Stimulated activated CD4-positive, alpha-beta T cell treated with anti-CD3 and anti-CD28 coated beads, Interleukin-12 subunit alpha, Interleukin-12 subunit beta, amount 100 ng/mL, for 24 hours (primary cell): ENCODE data around the gene PNPLA2.

Experiments used
- DNase-seq, 2 experiments: peaks; one replicate each; pipeline ENCODE4 v3.0.0-alpha.2; 2020; ENCODE audit warnings: low read depth in 2 of 2

PNPLA2 gene

DNA sequence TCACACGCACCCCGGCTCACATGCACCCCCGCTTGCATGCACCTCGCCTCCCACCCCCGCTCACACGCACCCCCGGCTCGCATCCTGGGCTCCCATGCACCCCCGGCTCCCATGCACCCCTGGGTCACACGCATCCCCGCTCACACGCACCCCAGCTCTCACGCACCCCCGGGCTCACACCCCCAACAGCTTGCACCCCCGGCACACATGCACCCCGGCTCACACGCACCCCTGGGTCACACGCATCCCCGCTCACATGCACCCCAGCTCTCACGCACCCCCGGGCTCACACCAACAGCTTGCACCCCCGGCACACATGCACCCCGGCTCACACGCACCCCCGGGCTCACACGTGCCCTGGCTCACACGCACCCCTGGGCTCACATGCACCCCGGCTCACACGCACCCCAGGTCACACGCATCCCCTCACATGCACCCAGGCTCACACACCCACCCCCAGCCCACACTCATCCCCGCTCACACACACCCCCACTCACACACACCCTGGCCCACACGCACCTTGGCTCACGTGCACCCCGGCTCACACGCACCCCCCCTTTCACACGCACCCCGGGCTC, 40.1 kb downstream of the PNPLA2 start:
- no peak for DNase-seq

DNA sequence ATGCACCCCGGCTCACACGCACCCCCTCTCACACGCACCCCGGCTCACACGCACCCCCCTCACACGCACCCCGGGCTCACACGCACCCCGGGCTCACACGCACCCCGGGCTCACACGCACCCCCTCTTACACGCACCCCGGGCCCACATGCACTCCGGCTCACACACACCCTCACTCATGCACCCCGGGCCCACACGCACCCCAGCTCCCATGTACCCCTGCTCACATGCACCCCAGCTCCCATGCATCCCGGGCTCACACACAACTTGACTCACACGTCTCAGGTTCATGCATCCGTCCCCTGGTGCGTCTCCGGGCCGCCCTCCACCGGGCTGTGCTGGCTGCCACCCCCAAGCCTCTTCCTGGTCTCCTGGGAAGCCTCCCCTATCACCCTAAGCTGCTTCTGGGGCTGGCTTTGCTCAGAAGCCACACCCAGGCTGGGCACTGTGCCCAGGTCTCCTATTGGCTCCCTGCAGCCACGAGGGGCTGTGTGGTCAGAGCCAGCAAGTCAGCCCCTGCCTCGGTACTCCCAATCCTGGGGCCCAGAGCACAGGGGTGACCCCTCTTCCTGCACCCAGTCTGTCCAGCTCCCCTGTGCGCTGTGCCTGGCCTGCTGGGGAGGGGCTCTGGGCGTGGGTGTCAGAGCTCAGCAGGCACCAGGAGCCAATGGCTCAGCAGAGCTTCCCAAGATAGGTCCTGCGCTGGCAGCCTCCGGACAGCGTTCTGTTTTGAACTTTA, 40.8 kb downstream of the PNPLA2 start:
- no peak for DNase-seq

DNA sequence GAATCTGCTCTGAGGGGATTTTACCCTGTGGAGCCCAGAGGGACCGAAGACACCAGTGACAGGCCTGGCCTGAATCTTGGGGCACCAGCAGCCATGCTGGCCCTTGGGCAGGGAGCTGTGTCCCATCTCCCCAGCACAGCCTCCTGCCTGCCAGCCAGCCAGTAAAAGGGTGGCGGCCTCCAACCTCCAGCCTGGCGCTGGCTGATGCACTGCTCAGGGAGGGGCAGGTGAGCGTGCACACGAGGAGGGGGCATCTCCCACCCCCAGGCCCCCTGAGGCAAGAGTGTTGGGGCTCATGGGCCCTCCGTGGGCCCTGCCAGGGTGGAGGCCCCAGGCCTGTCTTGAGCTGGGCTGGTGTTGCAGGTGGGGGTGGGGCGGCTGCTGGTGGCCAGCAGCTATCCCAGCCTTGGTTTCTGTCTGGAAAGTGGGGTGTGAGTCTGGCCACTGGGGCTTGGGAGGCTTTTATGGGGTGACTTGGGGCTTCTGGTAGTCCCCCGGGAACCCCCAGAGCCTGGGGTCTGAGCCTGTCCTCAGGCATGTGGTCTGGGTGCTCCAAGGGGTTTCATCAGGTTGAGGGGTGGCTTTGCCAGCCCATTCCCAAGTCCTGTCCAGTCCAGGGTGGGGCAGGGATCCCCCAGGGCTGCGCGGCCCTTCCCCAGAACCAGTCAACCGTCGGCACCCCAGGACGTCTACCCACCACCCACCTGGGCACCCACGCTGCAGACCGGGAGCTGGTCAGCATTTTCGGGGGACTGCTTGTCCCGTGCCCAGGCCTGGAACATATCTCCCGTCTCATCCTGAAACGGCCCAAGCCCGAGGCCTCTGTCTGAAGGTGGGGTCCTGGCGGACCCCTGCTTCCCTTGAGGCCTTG, 41.8 kb downstream of the PNPLA2 start:
- DNase-seq, result no peak

DNA sequence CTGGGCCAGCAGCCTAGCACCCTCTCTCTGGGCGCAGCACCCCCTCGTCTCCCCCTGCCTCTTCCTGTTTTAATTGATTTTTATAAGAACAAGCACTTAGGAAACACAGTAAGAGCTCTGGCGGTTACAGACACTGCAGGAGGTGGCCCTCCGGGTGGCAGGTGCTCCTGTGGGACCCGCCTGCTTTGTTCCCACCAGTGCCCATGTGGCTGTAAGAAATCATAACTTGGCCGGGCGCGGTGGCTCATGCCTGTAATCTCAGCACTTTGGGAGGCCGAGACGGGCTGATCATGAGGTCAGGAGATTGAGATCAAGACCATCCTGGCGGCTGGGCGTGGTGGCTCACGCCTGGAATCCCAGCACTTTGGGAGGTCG, 42.4 kb downstream of the PNPLA2 start:
- no peak for DNase-seq

DNA sequence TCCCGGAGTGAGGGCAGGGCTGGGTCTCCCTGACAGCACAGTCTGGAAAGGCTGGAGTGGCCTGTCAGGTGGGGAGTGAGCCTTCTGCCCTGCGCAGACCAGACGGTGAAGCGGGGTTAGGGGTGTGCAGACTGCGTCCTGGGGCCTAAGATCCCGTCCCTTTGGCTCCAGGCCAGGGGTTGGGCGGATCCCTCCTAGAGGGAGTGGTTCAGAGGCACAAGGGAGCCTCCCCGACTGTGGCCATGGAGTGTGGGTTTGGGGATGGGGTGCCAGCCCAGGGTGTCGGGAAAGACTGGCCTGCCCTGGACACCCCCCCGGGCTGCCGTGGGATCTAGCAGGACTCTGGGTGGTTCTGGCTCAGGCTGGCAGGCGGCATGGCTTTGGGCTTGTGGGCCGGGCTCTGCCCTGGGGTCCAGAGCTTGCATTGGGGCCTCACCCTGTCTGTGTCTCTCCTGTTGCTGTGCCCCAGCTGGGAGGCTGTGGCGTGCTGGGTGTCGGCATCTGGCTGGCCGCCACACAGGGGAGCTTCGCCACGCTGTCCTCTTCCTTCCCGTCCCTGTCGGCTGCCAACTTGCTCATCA, 43.5 kb downstream of the PNPLA2 start:
- DNase-seq, result no peak

DNA sequence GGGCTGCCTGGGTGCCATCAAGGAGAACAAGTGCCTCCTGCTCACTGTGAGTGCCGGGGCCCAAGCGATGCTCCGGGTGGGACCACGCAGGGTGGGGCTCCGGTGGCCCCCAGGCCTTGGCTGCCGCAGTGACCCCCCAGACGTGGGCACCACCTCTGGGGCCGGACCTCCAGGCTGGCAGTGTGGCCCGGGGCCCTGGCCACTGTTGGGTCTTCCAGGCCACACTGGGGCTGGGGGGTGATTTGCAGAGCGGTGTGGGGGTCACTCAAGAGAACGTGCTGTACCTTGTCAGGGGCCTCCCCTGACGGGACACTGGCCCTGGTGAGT, 43.9 kb downstream of the PNPLA2 start:
- no peak for DNase-seq

DNA sequence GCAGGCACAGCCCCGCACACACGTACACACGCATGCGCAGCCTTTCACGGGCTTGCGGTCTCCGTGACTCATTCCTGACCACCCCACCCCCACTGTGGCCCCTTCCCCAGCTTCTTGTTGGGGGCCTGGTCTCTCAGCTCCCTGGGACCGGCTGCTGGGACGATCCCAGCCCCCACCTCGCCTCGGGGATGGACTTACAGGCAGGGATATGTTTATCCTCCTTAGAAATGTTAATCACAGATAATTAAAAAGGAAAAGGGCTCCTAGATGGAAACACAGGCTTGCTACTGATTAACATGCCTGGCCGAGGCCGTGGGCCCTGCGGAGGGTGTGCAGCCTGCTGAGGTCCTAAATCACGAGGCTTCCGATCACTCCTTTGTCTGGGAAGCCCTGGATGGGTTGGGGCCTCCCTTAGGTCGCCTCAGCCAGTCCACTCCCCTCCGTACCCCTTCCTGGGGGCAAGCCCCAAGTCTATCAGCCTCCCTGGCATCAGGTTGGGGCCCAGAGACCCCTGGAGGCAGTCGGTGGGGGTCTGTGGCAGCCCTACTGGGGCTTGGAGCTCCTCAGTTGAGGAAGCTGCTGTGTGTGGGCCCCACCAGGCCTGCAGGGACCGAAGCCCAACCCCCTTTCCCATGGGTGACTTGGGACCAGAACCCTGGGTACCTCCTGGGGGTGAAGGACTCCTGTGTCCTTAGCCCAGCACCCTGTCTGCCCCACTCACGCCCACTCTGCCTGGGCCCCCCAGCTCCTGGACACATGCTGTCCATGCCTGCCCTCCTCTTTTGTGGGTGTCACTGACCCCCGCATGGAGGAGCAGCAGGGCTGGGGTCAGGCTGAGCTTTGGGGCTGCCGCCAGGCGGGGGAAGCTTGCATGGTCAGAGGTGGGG, 44.6 kb downstream of the PNPLA2 start:
- no peak for DNase-seq

DNA sequence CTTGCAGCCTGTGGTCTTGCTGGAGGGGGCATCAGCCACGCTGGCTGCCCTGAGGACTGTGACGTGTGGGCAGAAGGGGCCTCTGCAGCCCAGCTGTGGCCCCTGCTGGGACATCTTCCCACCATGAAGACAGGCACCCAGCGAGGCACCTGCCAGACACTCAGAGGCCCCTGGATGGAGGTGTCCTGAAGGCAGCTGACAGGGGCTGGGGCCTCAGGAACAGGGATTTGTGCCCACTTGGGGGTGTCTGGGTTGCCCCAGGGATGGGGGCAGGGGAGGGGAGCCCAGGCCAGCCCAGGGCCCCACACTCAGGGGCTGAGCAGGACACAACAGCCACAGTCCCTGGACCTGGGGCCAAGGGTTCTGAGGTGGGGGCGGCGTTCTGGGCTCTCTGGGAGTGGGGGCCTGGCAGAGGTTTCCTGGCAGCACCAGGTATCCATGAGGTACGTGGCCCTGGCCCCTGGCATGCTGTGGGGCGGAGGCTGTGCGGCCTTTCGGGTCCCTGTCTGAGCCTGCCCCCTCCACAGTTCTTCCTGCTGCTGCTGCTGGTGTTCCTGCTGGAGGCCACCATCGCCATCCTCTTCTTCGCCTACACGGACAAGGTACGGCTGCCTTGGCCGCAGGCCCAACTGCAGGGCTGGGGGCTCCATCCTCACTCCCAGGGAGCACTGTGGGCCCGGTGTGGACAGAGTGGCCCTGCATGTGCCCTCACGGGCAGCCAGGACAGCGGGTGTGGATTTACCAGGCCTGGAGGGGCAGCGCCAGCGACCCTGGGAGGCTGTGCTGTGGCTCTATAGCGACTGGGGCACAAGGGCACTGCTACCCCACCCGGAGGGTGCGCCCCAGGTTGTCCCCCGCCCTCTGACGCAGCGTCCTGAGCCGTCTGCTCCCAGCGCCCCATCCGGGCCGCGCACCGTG, 45.5 kb downstream of the PNPLA2 start:
- DNase-seq, result no peak

DNA sequence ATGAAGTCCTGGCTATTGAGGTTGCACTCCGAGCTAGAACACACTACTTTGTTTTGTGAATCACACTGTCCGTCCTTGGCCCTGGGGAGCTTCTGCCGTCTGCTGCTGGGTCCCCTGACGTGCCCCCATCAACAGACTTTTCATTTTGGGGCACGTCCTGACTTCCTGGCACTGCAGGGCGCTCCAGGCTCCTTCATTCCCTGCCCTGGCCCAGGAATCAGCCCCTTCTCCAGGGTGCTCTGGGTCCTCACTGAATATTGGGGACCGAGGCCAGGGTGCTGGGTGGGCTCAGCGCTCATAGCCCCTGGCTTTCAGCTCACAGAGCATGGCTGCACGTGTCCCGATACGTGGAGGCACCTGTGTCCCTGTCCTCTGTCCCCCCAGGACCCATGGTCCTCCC, 46.2 kb downstream of the PNPLA2 start:
- no peak for DNase-seq

DNA sequence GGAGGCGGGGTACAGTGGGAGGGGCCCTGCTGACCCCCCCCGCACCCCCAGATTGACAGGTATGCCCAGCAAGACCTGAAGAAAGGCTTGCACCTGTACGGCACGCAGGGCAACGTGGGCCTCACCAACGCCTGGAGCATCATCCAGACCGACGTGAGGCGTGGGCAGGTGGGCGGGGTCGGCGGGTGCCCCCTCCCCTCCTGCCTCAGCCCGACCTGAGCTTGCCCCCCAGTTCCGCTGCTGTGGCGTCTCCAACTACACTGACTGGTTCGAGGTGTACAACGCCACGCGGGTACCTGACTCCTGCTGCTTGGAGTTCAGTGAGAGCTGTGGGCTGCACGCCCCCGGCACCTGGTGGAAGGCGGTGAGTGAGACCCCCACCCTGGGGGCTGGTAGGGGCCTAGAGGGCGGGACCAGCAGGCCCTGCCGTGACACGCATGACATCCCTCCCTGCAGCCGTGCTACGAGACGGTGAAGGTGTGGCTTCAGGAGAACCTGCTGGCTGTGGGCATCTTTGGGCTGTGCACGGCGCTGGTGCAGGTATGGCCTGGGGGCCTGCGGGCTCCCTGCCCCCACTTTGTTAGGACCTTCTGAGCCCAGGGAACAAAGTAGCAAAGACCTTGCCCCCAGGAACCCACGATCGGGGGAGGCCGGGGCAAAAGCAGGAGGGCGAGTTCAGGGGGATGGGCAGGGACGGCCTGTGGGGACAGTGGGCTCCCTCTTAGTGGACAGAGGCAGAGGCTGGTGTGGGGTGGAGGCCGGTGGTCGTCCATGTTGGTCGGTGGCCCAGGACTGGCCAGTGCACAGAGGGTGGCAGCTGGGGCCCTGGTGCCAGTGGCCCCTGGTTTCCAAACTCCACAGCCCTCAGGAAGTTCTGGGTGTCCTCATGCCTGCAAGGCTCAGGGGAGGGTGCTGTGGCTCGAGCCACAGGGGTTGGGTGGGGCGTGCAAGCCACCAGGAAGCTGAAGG, 47.0 kb downstream of the PNPLA2 start:
- DNase-seq, result no peak

DNA sequence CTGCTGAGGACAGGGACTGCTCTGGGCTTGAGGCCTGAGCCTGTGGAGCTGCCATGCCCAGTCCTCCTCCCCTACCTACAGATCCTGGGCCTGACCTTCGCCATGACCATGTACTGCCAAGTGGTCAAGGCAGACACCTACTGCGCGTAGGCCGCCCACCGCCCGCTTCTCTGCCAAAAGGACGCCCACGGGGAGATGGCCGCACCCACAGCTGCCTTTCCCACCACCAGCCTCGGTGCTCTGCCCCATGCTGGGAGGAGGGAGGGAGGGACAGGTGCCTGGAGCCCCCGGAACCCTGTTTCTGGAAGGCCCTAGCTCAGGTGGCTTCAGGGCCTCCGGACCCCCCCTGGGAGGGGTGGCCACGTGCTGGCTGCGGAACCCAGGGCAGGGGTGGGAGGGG, 47.8 kb downstream of the PNPLA2 start:
- no peak for DNase-seq

DNA sequence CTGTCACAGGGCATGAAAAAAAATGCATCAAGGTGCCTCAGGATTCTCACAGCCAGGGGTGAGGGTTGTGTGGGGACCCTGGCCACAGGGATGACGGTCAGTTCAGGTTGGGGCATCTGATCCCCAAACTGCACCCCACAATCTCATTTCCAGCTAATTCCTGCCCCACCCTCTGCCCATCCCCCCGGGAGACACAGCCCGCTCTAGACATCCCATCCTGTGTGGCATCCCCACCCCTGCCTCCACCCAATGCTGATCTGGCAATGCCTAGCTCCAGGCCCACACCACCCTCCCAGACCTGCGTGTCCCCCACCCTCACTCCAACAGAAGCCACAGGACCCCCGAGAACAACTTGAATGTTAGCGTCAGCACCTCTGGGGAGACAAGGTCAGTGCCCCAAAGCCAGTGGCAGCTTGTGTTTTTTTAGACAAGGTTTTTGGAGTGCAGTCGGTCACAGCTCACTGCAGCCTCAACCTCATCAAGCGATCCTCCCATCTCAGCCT, 49.2 kb downstream of the PNPLA2 start:
- DNase-seq, result no peak

DNA sequence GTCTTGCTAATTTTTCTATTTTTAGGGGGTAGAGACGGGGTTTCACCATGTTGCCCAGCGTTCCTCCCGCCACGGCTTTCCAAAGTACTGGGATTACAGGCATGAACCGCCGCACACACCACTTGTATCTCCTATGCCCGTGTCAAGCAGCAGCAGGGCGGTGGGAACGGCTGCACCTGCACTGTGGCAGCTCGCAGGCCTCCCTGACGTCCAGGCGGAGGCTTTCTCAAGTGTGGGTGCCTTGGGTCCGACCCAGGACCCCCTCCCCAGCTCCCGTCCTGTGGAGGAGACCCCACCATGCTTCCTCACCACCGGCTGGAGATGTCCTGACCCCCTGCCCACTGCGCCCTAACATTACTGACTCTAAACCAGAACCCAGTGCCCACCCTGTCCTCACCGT, 49.7 kb downstream of the PNPLA2 start:
- no peak for DNase-seq

DNA sequence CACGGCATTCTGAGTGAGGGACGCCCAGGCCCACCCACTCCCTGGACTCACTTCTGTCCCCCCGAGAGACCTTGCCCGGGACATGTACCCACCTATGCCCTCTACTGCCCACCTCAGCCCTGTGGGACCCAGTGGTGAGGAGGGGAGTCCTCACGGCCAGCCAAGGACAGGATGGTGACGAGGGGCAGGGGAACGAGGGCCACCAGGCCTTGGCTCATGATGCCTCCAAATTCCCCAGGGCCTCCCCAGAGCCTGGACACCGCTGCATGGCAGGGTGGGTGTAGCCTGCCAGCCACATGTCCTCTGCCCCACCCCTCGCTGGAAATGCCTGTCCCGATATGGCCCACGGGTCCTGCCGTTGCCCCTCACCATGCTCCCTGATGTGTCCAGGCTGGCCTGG, 50.1 kb downstream of the PNPLA2 start:
- DNase-seq, result no peak

DNA sequence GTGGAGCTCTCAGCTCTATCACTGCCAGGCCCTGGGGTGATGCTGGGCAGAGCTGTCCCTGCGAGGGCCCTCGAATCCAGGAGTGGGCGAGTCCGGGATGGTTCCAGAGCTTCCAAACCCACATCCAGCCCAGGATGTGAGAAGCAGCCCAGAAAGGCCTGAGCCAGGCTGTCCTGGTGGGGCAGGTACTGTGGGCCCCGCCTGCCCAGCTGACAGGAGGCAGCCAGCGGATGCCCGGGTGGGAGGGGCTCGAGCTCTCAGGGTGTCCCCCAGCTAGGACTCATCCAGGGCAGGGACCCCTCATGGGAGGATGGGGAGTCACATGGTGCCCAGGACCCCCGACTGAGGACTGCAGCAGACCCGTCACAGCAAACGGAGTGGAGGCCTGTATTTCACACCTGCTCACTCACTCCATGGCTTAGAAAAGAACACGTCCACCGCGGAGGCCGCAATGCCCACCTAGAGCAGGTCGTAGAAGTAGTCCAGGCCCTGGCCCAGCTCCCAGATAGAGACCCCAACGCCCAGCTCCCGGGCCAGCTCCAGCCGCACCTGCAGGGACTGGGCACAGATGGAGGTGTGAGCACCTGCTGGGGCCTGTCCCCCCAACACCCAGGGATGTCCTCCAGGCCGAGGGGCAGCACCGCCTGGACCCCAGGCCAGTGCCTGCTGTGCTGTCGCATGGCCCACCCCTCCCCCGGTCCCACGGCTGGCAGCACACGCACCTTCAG, 50.8 kb downstream of the PNPLA2 start:
- DNase-seq, result no peak

DNA sequence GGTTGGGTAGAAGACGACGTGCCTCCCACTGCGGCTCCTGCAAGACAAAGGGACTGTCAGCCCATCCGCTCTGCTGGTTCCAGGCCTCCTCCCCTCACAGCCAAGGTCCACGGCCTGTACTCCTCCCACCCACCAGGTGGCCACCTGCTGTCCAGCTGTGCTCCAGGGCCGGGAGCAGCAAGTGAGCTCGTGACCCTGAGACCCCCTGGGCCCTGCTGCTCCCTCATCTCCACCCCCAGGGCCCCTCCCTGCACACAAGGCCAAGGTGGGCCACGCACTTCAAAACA, 51.4 kb downstream of the PNPLA2 start:
- DNase-seq, result no peak

DNA sequence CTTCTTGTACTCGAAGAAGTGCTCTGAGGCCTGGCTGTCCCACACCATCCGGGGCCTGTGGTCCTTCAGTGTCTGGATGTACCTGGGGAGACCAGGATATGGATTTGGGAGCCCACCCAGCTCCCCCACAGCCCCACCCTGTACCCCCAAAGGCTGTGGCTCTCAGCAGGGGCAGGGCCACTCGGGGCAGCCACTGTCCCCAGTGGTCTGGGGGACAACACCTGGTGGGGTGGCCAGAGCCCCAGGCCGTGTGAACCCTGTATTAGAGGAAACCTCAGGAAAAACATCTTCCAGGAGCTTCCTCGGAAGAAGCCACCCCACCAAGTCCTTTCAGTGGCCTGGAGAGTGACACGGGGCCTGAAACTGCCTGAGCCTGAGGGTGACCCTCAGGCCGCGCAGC, 51.7 kb downstream of the PNPLA2 start:
- no peak for DNase-seq

DNA sequence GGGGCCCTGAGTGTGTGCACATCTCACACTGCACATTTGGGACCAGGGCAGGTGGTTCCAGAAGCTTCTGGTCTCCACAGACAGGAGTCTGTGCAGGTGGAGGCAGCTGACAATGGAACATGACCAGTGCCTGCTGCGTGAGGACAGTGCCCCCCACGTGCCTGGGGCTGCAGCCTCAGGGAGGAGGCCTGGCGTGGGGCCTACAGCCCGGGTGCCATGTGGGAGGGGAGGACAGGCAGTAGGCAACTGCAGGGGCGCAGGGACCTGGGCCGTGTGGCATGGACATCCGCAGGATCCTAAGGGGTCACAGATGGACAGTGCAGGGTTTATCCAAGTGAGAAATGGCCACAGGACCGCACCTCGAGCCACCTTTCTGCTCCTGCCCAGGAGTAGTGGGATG, 52.8 kb downstream of the PNPLA2 start:
- DNase-seq, result no peak

DNA sequence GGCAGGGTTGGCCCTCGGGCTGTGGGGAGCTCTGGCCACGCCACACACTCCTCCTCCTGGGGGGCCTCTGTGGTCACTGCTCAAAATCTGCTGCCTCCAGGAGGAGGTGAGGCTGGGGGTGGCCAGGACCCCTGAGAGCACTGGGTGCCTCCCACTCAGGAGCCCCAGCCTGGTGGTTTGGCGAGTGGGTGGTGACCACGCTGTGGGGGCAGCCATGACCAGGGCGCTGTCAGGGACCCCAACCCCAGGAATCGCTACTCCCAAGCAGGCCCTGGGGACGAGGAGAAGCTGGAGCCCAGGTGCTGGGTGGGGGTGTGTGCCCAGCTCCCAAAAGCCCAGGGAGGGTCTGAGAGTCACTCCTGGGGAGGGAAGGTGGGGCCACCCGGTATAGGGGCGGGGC, 54.1 kb downstream of the PNPLA2 start:
- DNase-seq, result no peak
